Activated B cell treated with CpG ODN at 0.5 μM for 24 hours (primary cell): ENCODE data around the gene RAB3IL1. TPM values are rescaled to one million over a fixed set of nuclear protein-coding genes. Genes with fewer than 3 reads are reported as not detected.

ENCODE experiments used
- ATAC-seq: fragments of 200-7000 bp; cut with Tn5 transposase; one replicate; pipeline ENCODE4 v1.10.0; 2021; ENCODE audit warnings: low read depth, mild to moderate bottlenecking, moderate library complexity
- CTCF ChIA-PET: fragments of 350-600 bp; sonication (Branson Sonifier 250); formaldehyde crosslinking; loops from one replicate; lab custom pipeline; 2021; ENCODE audit warnings: antibody characterized with exemption; lab: Charles Lee
- POLR2A ChIA-PET: fragments of 350-600 bp; sonication (Branson Sonifier 250); formaldehyde crosslinking; loops from one replicate; lab custom pipeline; 2021; ENCODE audit warnings: antibody characterized with exemption; lab: Charles Lee
- DNase-seq: peaks from one replicate; pipeline ENCODE4 v3.0.0; 2022
- H3K27ac Mint-ChIP-seq: one replicate; pipeline ENCODE4 v1.8.0; 2020; ENCODE audit warnings: mixed read lengths
- H3K27me3 Mint-ChIP-seq: one replicate; pipeline ENCODE4 v1.8.0; 2021; ENCODE audit warnings: mixed read lengths
- H3K36me3 Mint-ChIP-seq: one replicate; pipeline ENCODE4 v1.8.0; 2021; ENCODE audit warnings: low read depth, mixed read lengths
- H3K4me1 Mint-ChIP-seq: one replicate; pipeline ENCODE4 v1.8.0; 2021; ENCODE audit warnings: mixed read lengths
- H3K4me3 Mint-ChIP-seq: one replicate; pipeline ENCODE4 v1.8.0; 2020; ENCODE audit warnings: mild to moderate bottlenecking, mixed read lengths
- H3K9me3 Mint-ChIP-seq: one replicate; pipeline ENCODE4 v1.8.0; 2020; ENCODE audit warnings: mixed read lengths
- CTCF ChIP-seq: fragments of 200-600 bp; IDR thresholded peaks from one replicate; pipeline ENCODE4 v1.8.0; 2022; ENCODE audit warnings: antibody characterized with exemption, mild to moderate bottlenecking
- intact Hi-C: fragments of 100-400 bp; cut with micrococcal nuclease; formaldehyde crosslinking; loops from one replicate; pipeline ENCODE4 v1.15.1; 2024
- total RNA-seq: library from RNA; stranded (reverse); gene quantifications from 2 replicates; pipeline ENCODE4 v1.2.3, GENCODE V29; 2022

The RAB3IL1 gene
- total RNA-seq, 1 donor from 2014 or later = not detected

GRCh38 chr11:61952882-61953281 is 35.5 kb upstream of the RAB3IL1 start:
- no peak for TF ChIP-seq CTCF
- intact Hi-C loops = no loop called here
- ATAC-seq (no peak), DNase-seq (no peak)
- CTCF ChIA-PET = interaction anchor here (0.9 kb wide), 1 partner anchor 129 kb away, joined by 4 read pairs; no protein-coding TSS in a partner anchor
- POLR2A ChIA-PET = interaction anchor here (0.6 to 2.4 kb wide), 2 partner anchors 10 to 95 kb away, joined by 7 to 8 read pairs; no protein-coding TSS in a partner anchor
- Mint-ChIP-seq H3K9me3 (no peaks in the 10 kb centered on the region), H3K27ac (no peak overlapping the region), H3K4me3 (no peak overlapping the region), H3K4me1 (peaks cover 18% of the 10 kb centered on the region), H3K27me3 (peaks cover 2% of the 10 kb centered on the region), H3K36me3 (peaks cover 2% of the 10 kb centered on the region)

GRCh38 chr11:61951484-61952135 is 34.2 kb upstream of the RAB3IL1 start:
- no peak overlapping the region for H3K27ac Mint-ChIP-seq
- DNase-seq (no peak), ATAC-seq (no peak)
- intact Hi-C loops = no loop called here
- no peaks in the 10 kb centered on the region for H3K9me3 Mint-ChIP-seq
- CTCF ChIA-PET = interaction anchor here (1.0 to 6.3 kb wide), 4 partner anchors 52 to 130 kb away, joined by 3 to 118 read pairs (median 12); no protein-coding TSS in a partner anchor
- peaks cover 26% of the 10 kb centered on the region for H3K4me1 Mint-ChIP-seq
- POLR2A ChIA-PET = interaction anchor here (0.6 to 2.4 kb wide), 3 partner anchors 12 to 48 kb away, joined by 3 to 8 read pairs (median 7); no protein-coding TSS in a partner anchor
- no peaks in the 10 kb centered on the region for H3K36me3 Mint-ChIP-seq
- H3K4me3 Mint-ChIP-seq = no peak overlapping the region
- TF ChIP-seq CTCF = no peak
- H3K27me3 Mint-ChIP-seq = peaks cover 2% of the 10 kb centered on the region

- no peaks in the 10 kb centered on the region for H3K36me3 Mint-ChIP-seq
- H3K9me3 Mint-ChIP-seq = no peaks in the 10 kb centered on the region
- peaks cover 2% of the 10 kb centered on the region for H3K27me3 Mint-ChIP-seq
- TF ChIP-seq CTCF = no peak
- peaks cover 17% of the 10 kb centered on the region for H3K4me1 Mint-ChIP-seq
- POLR2A ChIA-PET = interaction anchor here (0.7 to 1.4 kb wide), 2 partner anchors 18 to 22 kb away, joined by 3 to 6 read pairs; partner anchors contain the start of gene FTH1
- ATAC-seq (no peak), DNase-seq (no peak)
- intact Hi-C loops = no loop called here
- no peak within 1 kb of the TSS for H3K4me3 Mint-ChIP-seq
- CTCF ChIA-PET = interaction anchor here (1.1 to 6.3 kb wide), 4 partner anchors 51 to 158 kb away, joined by 4 to 118 read pairs (median 48); no protein-coding TSS in a partner anchor
- no peak within 1 kb of the TSS for H3K27ac Mint-ChIP-seq
These were observed 32.7 kb upstream of the RAB3IL1 start, which contains the start of gene BEST1 for GRCh38 chr11:61950035-61950547. BEST1 (plus strand) TSS chr11:61950351; CDS start chr11:61951807, 1,456 bp downstream.

GRCh38 chr11:61949169-61950034 is 32.0 kb upstream of the RAB3IL1 start:
- ChIA-PET POLR2A (interaction anchor here (0.7 to 1.4 kb wide), 3 partner anchors 16 to 21 kb away, joined by 3 to 6 read pairs (median 4); partner anchors contain the start of gene FTH1), CTCF (interaction anchor here (0.7 to 6.3 kb wide), 8 partner anchors 14 to 159 kb away, joined by 3 to 118 read pairs (median 17); partner anchors contain the start of gene FTH1)
- H3K36me3 Mint-ChIP-seq = no peaks in the 10 kb centered on the region
- ATAC-seq (no peak), DNase-seq (no peak)
- H3K27ac Mint-ChIP-seq = no peak overlapping the region
- peaks cover 11% of the 10 kb centered on the region for H3K4me1 Mint-ChIP-seq
- no peak for TF ChIP-seq CTCF
- peaks cover 2% of the 10 kb centered on the region for H3K27me3 Mint-ChIP-seq
- intact Hi-C loops = loop anchor here (5.0 kb wide), 1 partner anchor 132 kb away; the partner anchor contains the start of gene FADS1
- no peak overlapping the region for H3K4me3 Mint-ChIP-seq
- no peaks in the 10 kb centered on the region for H3K9me3 Mint-ChIP-seq
